ENCODE measurements around the gene CYRIA. TPM values are rescaled to one million over a fixed set of nuclear protein-coding genes. Genes with fewer than 3 reads are reported as not detected.

Gene CYRIA
- total RNA-seq, 1 donor from 2014 or later, result 1.0 TPM

DNA sequence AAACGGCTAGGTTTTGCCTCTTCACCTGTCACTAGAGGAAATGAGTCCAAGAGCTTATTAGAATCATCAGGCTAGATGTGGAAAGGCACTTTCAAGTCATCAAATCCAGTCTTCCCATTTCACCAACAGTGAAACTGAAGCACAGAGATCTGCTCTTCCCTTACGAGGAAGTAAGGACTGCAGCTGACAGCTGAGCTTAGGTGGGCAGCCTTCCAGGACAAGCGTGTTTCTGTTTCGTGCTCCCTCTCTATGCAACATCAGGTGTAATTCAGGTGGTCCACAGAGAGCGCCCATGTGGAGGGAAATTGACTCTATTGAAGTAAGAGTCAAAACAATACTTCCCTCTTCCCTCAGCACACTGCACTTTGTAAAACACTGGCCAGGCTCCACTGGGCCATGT, 5.5 kb downstream of the CYRIA start:
- TF ChIP-seq EZH2phosphoT487 (IDR thresholded peaks at IDR 0.05) (no peak), EZH2 (IDR thresholded peaks at IDR 0.05) (no peak)
- TF ChIP-seq, protein P1, sequence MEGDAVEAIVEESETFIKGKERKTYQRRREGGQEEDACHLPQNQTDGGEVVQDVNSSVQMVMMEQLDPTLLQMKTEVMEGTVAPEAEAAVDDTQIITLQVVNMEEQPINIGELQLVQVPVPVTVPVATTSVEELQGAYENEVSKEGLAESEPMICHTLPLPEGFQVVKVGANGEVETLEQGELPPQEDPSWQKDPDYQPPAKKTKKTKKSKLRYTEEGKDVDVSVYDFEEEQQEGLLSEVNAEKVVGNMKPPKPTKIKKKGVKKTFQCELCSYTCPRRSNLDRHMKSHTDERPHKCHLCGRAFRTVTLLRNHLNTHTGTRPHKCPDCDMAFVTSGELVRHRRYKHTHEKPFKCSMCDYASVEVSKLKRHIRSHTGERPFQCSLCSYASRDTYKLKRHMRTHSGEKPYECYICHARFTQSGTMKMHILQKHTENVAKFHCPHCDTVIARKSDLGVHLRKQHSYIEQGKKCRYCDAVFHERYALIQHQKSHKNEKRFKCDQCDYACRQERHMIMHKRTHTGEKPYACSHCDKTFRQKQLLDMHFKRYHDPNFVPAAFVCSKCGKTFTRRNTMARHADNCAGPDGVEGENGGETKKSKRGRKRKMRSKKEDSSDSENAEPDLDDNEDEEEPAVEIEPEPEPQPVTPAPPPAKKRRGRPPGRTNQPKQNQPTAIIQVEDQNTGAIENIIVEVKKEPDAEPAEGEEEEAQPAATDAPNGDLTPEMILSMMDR (IDR thresholded peaks at IDR 0.05), result no peak
- H2AFZ ChIP-seq (replicated peaks), result no peak overlapping the region
- H3K4me3 ChIP-seq, result no peak overlapping the region
- Mint-ChIP-seq H3K36me3 (no peaks in the 10 kb centered on the region), H3K9me3 (no peaks in the 10 kb centered on the region), H3K4me3 (no peak overlapping the region), H3K27me3 (ENCODE audit: insufficient read depth, low read depth) (peaks cover 16% of the 10 kb centered on the region), H3K4me1 (peaks cover 35% of the 10 kb centered on the region), H3K27ac (no peak overlapping the region)
- peaks cover 26% of the 10 kb centered on the region for H3K27me3 ChIP-seq
- no peak for DNase-seq (ENCODE audit: low spot score)
- H4K20me1 ChIP-seq (ENCODE audit: low read depth), result peaks cover 7% of the 10 kb centered on the region
- peaks cover 6% of the 10 kb centered on the region for H3K4me1 ChIP-seq
- no peak overlapping the region for H3K27ac ChIP-seq
- no peaks in the 10 kb centered on the region for H3K36me3 ChIP-seq
- no peaks in the 10 kb centered on the region for H3K9me3 ChIP-seq (ENCODE audit: low read depth)
- no peaks in the 10 kb centered on the region for H3F3A ChIP-seq (ENCODE audit: low read depth)
- H3K9ac ChIP-seq, result no peak overlapping the region
- no peak overlapping the region for H3K4me2 ChIP-seq
- no peaks in the 10 kb centered on the region for H3K79me2 ChIP-seq (ENCODE audit: low read depth)

DNA sequence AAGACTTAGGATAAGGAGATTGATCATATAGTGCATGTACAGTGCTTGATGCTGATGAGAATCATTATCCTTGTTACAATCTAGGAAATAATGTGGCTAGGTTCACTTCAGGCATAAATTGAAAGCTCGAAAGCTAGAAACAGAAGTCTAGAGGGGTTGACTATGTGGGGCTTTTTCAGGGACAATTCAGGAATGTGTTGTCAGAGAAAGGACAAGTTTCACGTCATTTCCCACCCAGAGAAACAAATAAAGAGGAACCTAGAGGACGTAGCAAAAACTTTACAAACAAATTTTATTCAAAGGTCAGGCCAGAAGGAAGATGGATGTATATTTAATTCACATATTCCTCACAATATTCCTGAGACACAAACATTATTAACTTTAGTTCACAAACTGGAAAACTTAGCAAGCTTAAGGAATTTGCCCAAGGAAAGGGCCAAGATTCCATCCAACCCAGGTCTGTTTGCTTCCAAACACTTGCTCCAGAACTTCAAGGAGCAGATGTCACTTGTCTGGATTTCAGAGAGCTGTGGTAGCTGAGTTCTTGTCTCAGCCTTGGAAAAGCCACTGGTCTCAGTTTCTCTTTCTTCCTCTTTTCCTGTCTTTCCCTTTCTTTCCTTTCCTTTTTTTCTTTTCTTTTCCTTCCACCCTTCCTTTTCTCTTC, 7.4 kb downstream of the CYRIA start:
- H3K4me1 Mint-ChIP-seq, result peaks cover 24% of the 10 kb centered on the region
- H3K9me3 Mint-ChIP-seq, result no peaks in the 10 kb centered on the region
- H3K27ac Mint-ChIP-seq, result no peak overlapping the region
- H3K27ac ChIP-seq, result no peak overlapping the region
- TF ChIP-seq, protein P1 (IDR thresholded peaks at IDR 0.05), result no peak
- TF ChIP-seq EZH2 (IDR thresholded peaks at IDR 0.05), result no peak
- TF ChIP-seq EZH2phosphoT487 (IDR thresholded peaks at IDR 0.05), result no peak
- H2AFZ ChIP-seq (replicated peaks), result no peak overlapping the region
- H3K4me3 ChIP-seq, result no peak overlapping the region
- H3K9me3 ChIP-seq (ENCODE audit: low read depth), result no peaks in the 10 kb centered on the region
- H3K4me1 ChIP-seq, result peaks cover 6% of the 10 kb centered on the region
- H3K36me3 Mint-ChIP-seq, result no peaks in the 10 kb centered on the region
- H3K36me3 ChIP-seq, result no peaks in the 10 kb centered on the region
- DNase-seq (ENCODE audit: low spot score), result no peak
- no peaks in the 10 kb centered on the region for H3K79me2 ChIP-seq (ENCODE audit: low read depth)
- H4K20me1 ChIP-seq (ENCODE audit: low read depth), result no peaks in the 10 kb centered on the region
- H3K9ac ChIP-seq, result no peak overlapping the region
- no peaks in the 10 kb centered on the region for H3F3A ChIP-seq (ENCODE audit: low read depth)
- H3K27me3 Mint-ChIP-seq (ENCODE audit: insufficient read depth, low read depth), result peaks cover 5% of the 10 kb centered on the region
- H3K4me2 ChIP-seq, result no peak overlapping the region
- peaks cover 7% of the 10 kb centered on the region for H3K27me3 ChIP-seq
- no peak overlapping the region for H3K4me3 Mint-ChIP-seq

DNA sequence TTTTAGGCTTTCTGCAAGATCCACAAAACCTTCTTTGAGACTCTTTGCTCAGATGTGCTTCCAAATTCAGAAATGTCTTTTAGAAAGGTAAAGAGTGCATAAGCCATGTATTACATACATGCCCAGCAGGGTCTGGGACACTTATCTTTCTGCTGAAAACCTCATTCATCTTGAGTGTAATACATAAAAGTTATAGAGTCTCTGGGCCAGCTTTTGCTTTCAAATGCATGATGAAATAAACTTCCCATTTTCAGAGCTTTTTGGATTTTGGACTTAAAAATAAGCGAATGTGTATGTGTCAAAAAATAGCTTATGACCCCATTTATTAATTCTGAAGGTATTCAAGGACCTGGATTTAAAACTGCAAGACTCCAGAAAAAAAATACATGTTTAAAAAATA, 8.0 kb downstream of the CYRIA start:
- Mint-ChIP-seq H3K27me3 (ENCODE audit: insufficient read depth, low read depth) (peaks cover 5% of the 10 kb centered on the region), H3K4me3 (no peak overlapping the region), H3K27ac (no peak overlapping the region), H3K36me3 (no peaks in the 10 kb centered on the region), H3K9me3 (no peaks in the 10 kb centered on the region), H3K4me1 (peaks cover 24% of the 10 kb centered on the region)
- no peaks in the 10 kb centered on the region for H3K79me2 ChIP-seq (ENCODE audit: low read depth)
- no peak overlapping the region for H3K4me2 ChIP-seq
- DNase-seq (ENCODE audit: low spot score), result no peak
- H4K20me1 ChIP-seq (ENCODE audit: low read depth), result no peaks in the 10 kb centered on the region
- H3K9me3 ChIP-seq (ENCODE audit: low read depth), result no peaks in the 10 kb centered on the region
- peaks cover 10% of the 10 kb centered on the region for H3K4me1 ChIP-seq
- H3K4me3 ChIP-seq, result no peak overlapping the region
- TF ChIP-seq, protein P1 (IDR thresholded peaks at IDR 0.05), result no peak
- TF ChIP-seq EZH2 (IDR thresholded peaks at IDR 0.05) (no peak), EZH2phosphoT487 (IDR thresholded peaks at IDR 0.05) (no peak)
- H3K27ac ChIP-seq, result no peak overlapping the region
- H3K9ac ChIP-seq, result no peak overlapping the region
- H3K27me3 ChIP-seq, result peaks cover 2% of the 10 kb centered on the region
- H3K36me3 ChIP-seq, result no peaks in the 10 kb centered on the region
- H2AFZ ChIP-seq (replicated peaks), result no peak overlapping the region
- H3F3A ChIP-seq (ENCODE audit: low read depth), result no peaks in the 10 kb centered on the region

Data from neural progenitor cell (in vitro differentiated cells).